ENCODE data around the gene PSMD2.

The PSMD2 gene

DNA sequence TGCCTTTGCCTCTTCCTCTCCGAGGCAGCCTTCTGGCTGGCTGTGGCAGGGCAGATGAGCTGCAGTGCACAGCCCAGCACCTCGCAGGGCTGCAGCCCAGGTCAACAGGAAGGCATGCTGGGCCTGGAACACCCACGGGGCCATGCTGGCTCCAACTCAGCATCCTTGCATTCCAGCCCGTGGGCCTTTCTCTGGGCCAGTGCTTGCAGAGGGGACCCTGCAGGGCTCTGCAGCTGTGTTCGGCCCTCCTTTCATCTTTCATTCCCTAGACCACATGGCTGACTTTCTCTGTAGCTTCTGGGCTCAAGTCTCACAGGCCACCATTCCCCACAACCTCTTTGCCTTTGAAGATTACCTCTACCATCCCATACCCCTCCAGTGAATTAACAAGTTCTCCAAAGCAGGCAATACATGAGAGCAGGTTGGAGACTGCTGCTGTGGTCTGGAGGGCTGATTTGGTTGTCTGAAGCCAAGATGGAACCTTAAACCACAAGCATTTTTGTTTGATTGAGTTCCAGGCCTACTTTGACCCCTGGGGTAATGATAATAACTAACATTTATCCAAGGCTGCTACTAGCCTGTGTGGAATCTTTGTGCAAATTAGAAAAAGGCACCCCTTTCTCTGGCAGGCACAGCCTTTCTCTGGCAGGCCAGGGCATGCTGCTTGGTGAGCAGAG lies 44.3 kb downstream of the PSMD2 start:
- no peak for DNase-seq

DNA sequence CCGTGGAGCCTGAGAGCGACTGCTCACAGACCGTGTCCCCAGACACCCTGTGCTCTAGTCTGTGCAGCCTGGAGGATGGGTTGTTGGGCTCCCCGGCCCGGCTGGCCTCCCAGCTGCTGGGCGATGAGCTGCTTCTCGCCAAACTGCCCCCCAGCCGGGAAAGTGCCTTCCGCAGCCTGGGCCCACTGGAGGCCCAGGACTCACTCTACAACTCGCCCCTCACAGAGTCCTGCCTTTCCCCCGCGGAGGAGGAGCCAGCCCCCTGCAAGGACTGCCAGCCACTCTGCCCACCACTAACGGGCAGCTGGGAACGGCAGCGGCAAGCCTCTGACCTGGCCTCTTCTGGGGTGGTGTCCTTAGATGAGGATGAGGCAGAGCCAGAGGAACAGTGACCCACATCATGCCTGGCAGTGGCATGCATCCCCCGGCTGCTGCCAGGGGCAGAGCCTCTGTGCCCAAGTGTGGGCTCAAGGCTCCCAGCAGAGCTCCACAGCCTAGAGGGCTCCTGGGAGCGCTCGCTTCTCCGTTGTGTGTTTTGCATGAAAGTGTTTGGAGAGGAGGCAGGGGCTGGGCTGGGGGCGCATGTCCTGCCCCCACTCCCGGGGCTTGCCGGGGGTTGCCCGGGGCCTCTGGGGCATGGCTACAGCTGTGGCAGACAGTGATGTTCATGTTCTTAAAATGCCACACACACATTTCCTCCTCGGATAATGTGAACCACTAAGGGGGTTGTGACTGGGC lies 45.7 kb downstream of the PSMD2 start:
- no peak for DNase-seq

DNA sequence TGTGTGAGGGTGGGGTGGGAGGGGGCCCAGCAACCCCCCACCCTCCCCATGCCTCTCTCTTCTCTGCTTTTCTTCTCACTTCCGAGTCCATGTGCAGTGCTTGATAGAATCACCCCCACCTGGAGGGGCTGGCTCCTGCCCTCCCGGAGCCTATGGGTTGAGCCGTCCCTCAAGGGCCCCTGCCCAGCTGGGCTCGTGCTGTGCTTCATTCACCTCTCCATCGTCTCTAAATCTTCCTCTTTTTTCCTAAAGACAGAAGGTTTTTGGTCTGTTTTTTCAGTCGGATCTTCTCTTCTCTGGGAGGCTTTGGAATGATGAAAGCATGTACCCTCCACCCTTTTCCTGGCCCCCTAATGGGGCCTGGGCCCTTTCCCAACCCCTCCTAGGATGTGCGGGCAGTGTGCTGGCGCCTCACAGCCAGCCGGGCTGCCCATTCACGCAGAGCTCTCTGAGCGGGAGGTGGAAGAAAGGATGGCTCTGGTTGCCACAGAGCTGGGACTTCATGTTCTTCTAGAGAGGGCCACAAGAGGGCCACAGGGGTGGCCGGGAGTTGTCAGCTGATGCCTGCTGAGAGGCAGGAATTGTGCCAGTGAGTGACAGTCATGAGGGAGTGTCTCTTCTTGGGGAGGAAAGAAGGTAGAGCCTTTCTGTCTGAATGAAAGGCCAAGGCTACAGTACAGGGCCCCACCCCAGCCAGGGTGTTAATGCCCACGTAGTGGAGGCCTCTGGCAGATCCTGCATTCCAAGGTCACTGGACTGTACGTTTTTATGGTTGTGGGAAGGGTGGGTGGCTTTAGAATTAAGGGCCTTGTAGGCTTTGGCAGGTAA lies 46.5 kb downstream of the PSMD2 start:
- no peak for DNase-seq

DNA sequence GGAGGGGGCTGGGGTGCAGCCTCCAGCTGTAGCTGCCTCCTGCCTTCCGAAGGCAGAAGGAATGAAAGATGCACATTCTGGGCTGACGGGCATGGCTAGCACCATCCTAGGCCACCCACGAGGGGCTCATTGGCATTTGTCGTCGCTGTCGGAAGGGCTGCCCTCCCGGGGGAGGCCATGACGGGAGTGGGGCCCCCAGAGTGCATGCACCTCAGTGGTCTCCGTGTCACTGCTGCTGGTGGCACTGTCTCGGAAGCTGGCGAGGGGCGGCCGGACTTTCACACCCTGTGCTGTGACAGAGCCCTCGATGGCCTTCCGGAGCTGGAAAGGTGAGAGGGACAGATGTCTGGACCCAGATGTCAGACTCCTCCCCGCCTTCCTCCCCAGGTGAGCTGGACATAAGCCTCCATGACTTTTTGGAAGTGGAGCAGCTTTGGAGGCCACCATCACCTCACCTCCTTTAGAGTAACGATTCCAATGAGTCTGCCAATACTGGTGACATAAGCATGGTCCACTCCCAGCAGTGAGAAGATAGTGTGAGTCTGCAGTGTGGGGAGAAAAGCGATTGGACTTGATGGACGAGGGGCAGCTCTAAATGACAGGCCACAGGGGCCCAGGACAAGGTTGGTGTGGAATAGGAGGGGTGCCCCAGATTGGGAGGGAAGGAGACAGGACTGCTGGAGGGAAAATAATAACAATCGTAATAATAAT lies 47.6 kb downstream of the PSMD2 start:
- no peak for DNase-seq

DNA sequence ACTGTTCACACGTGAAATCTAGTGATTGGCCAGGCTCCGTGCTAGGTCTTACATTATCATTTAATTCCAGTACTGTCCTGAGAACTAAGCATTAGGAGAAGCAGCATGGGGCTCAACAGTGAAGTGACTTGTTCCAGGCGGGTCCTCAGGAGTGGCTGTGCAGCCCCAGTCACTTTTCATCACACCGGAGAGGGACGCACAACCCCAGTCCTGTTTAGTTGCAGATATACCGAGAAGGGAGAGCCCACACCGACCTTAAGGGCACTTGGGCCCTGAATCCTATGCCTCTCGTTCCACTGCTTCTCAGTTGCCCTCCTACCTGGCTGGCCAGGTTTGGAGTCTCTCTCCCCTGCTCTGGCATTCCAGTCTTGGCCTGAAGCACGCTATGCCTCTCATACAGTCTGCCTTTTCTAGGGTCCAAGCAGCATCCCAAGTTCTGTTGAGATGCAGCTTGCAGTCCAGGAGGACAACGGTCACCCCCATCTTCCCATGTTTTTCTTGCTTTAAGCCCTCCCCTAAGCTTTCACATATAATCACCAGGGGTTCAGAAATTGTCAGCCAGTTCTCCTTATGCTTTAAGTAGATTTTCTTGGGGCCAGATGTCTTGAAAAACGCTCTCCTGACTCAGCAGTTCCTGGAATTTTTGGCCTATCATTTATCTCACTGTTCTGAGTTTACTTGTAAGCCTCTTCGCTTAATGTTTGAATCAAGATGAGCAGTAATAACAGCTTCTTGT lies 48.4 kb downstream of the PSMD2 start:
- no peak for DNase-seq

DNA sequence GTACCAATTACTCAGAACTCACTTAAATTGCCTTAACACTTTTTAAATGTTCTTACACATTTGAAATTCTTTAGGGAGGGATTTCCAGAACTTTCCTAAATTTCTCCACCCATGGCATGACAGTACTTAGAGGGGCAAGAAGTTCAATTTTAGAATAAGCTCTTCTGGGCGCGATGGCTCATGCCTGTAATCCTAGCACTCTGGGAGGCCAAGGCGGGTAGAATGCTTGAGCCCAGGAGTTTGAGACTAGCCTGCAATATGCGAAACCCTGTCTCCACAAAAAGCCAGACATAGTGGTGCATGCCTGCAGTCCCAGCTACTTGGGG lies 49.0 kb downstream of the PSMD2 start:
- no peak for DNase-seq

DNA sequence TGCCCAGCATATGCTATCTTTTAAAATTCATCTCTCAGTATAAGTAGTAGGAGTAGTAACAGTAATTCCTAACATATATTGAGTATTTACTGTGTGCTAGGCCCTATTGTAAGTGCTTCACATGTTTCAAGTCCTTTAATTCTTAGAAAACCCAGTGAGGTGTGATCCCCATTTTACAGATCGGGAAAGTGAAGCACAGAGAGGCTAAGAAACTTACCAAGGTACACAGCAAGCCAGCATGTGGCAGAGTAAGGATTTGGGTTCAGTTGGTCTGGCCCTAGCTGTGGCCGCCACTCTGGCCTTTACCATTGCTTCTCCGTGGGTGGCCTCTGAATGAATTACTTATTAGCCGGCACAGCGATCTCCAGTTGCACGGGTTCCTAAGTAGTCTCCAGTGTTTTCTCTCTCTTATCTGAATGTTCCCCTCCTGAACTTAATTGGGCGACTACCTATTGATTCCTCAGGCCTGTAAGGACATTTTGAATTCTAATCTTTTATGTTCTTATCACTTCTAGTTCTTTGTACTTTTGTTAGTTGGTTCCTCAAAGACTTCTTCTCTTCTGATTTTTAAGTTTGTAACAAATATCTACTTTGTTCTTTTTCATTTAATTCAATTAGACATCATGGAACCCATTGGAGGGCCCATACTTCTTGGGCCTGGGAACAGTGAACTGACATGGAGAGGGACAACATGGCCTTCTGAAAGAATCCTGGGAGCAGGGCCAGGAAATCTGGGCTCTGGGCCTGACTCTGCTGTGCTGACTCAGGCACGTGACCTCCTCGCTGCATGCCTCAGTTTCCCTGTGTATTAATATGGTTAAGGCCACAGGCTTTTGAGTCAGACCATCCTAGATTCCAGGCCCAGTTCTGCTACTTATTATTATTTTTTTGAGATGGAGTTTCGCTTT lies 50.8 kb downstream of the PSMD2 start:
- no peak for DNase-seq

DNA sequence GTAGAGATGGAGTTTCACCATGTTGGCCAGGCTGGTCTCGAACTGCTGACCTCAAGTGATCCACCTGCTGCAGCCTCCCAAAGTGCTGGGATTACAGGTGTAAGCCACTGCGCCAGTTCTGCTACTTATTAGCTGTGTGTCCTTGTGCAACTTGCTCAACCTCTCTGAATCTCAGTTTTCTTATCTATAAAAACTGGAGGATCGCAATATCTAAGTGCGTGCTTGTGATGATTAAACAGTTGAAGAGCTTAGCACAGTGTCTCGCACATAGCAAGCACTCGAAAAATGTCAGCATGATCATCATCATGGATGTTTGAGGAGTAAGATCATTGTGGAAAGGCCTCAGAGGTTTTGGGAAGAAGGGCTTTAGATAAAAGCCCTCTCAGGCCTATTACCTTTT lies 51.6 kb downstream of the PSMD2 start:
- DNase-seq, result no peak

DNA sequence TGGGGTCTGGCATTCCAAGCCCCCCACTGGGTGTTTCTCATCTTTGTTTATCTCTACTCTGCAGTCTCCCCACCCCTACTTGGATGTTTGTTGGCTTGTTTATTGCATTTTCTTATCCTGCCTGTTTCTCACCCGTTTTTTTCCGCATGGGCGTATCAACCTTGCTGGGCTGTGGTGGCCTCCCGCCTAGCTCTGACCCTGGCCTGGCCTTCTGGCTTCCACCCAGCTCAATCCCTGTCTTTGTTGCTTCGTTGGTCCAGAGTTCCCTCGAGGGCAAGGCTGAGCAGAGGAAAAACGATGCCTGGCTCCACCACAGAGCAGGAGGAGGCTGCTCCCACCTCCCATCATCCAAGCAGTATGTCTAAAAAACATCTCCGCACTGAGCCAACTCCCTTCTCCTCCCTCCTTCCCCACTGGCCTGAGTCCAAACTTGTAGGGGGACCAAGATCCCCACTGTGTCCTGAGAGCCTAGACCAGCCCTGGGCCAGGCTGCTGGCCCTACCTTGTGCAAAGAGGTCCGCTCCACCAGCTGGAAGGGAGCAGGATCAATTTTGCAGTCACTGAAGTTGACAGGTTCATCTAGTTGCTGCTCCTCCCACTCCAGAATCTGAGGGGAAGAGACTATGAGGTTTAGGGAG lies 52.6 kb downstream of the PSMD2 start:
- DNase-seq, result no peak

DNA sequence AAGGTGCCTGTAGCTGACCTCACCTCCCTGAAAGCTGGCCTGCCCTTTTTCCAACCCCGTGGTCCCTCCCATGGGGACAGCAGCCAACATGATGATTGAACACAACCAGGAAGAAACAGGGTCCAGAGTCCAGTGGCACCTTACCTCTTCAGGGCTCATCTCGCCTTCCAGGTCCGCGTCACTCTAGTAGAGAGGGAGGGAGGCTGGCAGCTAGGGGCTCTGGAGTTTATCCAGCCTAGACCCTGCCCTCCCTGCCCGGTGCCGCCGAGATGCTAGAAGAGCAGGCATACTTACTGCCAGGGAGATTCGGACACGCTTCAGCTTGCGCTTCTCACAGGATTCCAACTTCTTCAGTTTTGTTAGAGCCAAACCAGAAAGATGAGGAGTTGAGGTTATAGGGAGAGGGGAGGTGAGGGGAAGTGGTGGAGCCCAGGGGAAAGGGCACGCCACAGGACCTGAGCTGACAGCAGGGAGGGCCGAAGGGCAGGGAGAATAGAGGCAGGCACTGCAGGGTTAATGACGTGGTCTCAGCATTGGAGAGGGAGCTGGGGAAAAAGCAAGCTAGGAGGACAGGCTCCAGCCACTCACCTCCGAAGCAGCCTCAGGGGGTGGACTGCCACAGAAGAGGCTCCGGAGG lies 53.2 kb downstream of the PSMD2 start:
- no peak for DNase-seq

DNA sequence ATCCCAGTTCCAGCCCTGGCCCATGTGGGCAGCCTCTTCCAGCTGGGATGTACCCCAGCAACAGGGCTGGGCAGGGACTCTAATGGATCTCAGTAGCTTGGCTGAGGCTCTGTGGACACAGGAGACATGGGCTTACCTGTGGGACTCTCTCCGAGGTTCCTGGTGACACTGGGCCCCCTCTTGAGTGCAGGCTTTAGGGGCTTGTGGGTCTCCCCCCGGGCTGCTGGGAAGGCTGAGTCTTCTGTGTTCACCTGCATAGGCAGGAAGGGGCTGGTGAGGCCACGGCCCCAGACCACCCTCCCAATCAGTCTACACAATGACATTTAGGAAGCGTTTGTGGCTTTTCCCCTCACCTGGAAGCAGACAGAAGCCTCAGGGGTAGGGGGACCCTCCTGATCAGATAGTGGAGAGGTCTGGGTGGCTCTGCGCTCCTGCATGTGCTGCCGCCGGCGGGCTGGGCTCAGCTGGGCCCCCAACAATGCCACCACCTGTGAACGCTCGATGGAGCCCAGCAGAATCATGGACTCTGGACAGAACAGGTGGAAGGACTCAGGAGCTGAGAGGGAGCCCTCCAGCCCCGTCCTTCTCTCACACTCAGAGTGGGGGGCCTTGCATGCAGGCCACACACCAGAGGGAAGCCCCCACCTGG lies 54.0 kb downstream of the PSMD2 start:
- no peak for DNase-seq

DNA sequence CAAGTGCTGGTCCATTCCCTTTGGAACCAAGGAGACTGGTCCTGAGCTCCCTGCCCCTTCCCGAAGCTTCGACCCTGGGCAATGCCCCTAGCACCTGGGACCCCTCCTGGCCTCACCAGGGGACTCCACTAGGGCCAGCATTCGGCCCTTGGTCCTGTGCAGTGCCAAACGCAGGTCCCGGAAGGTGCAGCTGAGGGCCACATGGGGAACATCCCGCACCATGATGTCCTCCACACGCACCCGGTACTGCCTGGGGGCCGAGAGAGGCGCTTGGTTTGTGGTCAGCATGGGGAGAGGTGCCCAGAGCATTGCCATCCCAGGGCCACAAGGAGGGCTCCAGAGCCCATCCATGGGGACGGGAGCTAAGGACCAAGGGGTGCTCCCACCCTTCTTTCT lies 54.5 kb downstream of the PSMD2 start:
- DNase-seq, result no peak

DNA sequence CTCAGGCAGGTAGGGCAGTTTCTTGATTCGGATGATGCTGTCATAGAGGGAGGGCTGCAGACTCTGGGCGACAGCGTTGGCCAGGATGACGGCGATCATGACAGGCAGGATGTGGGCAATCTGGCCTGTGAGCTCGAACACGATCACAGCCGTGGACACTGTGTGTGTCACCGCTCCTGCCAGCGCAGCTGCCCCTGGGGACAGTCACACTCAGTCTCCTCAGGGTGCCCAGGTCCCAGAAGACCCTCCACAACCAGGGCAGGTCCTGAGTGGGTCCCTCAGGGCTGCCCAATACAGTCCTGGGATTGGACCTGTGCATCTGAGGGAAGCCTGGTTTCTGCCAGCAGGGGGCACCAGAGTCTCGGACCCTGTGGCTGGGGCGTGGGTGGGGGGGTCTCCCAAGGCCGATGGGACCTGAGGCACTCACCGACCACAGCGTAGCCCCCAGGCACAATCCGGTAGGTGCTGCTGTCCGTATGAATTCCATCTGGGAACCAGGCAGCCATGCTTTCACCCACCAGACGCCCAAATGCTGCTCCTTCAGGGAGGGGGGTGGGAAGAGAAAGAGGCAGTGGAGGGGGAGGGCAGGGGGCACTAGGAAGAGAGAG lies 55.2 kb downstream of the PSMD2 start:
- DNase-seq, result no peak

DNA sequence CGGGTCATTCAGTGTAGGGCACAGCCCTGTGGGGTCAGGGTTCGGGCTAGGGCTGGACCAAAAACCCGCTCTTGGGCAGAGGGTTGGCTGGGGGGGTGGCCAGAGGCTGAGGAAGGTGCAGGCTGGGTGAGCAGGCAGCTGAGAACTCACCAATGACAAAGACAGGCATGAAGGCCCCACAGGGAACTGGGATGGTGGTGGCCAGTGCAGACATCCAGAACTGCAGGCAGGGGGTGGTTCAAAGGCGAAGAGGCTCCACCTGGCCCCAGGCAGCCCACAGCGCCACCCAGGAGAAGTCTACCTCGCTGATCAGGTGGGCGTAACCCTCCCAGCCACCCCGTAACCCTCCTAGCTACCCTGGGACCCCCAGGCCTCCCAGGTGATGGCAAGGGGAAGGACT lies 55.7 kb downstream of the PSMD2 start:
- DNase-seq, result no peak

DNA sequence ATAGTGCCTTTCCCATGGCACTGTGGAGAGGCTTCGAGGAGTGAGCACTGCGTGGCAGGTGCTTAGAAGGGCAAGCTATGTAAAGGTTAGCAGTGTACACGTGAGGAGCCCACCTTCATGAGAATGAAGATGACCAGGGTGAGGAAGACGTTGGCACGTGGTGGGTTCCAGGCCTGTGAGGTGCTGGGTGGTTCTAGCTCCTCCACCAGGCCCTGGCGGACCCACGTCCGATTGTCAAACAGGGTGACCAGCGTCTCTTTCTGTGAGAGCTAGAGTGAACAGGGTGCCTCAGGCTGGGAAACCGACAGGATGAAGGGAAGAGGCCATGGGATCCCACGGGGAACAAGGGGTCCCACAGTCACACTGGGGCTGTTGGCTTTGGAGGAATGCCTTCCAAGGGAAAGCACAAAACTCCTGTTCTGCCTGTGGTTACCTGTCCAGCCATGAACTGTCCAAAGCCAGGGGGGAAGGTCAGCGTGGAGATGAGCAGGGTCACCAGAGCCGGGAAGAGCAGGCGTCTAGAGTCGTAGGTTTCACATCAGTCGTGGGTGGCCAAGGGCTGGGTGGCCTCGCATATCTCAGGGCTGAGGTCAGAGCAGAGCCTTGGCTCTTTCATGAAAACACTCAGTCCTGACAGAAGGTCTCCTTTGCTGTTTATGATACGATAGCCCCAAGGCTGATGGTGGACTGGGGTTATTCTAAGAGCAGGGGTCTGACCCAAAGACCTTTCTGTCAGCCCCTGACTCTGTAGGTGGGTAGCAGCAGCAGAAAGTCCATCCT lies 56.4 kb downstream of the PSMD2 start:
- DNase-seq, result no peak

DNA sequence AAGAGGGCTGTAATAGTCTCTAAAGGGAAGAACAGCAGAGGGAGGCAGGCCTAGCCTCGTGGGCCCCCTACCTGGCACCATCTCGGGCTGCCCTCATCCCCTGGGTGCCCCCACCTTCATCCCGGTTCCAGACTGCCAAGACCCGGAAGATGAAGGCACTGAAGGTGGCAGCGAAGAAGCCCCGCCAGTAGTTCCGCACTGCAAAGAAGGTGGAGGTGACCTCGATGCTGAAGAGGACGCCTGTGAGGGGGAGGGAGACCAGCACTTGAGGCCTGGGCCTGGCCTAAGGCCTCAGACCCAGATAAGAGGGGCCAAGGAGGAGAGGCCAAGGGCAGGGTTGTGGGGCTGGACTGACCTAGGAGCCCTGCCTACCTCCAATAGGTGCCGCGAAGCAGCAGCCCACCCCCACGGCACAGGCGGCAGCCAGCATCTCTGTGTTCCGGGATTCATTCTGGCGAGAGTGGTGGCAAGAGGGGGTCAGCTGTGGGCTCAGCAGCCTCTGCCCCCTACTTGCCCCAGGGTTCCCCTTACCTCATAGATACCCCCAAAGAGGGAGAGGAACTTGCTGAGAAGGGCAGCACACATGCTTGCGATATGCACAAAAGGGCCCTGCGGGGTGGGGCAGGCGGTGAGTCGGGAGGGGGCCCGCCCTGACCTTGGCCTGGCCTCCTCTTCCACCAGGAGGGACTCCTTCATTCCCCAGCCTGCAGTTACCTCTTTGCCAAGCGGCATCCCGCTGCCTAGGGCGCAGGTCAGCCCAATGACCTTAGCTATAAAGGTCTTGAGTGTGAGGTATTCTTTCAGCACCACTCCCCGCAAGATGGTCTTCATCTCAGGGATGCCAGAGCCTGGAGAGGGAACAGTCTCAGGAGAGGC lies 58.4 kb downstream of the PSMD2 start:
- DNase-seq, result no peak

DNA sequence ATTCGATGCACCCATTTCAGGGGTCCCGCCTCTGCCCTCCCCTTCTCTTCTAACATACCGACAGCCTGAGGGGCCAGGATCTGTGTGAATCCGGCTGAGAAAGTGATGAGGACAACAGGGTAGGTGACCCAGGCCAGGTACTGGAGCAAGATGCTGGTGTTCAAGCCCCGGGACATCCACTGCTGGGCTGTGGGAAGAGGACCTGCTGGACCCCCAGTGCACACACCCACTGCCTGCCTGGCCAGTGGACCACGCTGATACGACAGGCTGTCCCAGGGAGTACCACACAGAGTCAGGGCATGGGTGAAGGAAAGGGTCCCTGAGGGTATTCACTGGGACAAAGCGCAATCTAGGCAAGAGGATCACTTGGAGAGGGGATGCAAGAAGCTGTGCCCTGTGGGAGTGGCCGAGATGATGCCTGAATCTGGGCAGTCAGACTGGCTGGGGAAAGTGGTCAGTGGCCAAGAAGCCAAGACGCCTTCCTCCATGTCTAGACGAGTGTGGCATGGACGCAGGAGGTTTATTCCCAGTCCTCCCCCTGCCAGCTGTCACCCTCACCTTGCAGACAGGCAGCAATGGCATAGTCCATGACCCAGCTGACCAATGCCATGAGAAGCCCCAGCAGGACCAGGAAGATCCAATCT lies 59.2 kb downstream of the PSMD2 start:
- DNase-seq, result no peak
